Panc1 (cell line): Measurements from ENCODE around the gene MMP11.

Experiments
- CTCF ChIP-seq: fragments of 450-650 bp; IDR thresholded peaks from 2 replicates; pipeline ENCODE4 v1.5.1; 2017; ENCODE audit warnings: mild to moderate bottlenecking
- POLR2AphosphoS5 ChIP-seq: IDR thresholded peaks from 2 replicates; pipeline ENCODE4 v1.6.1; 2012; ENCODE audit warnings: mild to moderate bottlenecking, low read depth, low read length, moderate library complexity
- REST ChIP-seq, 2 experiments: IDR thresholded peaks; 2 replicates each; pipeline ENCODE4 v1.6.1; 2011 to 2012; ENCODE audit warnings: low read depth in 2 of 2, control low read depth in 1 of 2, low read length in 1 of 2, mild to moderate bottlenecking in 1 of 2, moderate library complexity in 1 of 2; ENCODE audit not compliant: insufficient read depth in 1 of 2
- SIN3A ChIP-seq: IDR thresholded peaks from 2 replicates; pipeline ENCODE4 v1.6.1; 2012; ENCODE audit warnings: low read depth, mild to moderate bottlenecking, low read length, moderate library complexity, borderline replicate concordance; ENCODE audit not compliant: insufficient read depth
- TCF7L2 ChIP-seq: IDR thresholded peaks from 2 replicates; pipeline ENCODE4 v1.6.1; 2011; ENCODE audit warnings: mild to moderate bottlenecking, low read depth, low read length, inconsistent platforms

GRCh38 chr22:23762842-23763578, 9.6 kb upstream of the MMP11 start, which contains the start of gene C22orf15:
- TF ChIP-seq CTCF (no peak), REST (IDR thresholded peaks at IDR 0.05; ENCODE audit: insufficient read depth in 1 of 2, low read depth in 2 of 2, low read length in 1 of 2) (no peak), POLR2AphosphoS5 (no peak), SIN3A (no peak), TCF7L2 (no peak)
